Inflammatory macrophage (primary cell): ENCODE results near the gene CD38.
"Not testable (repeated sequence)": the region's sequence is repeated elsewhere in the genome, so short reads cannot be mapped to it uniquely, and the experiment has no call there.

ENCODE experiments used
- DNase-seq, 2 donors: peaks; one replicate each; pipeline ENCODE4 v3.0.0-alpha.2; 2020 to 2022

The CD38 gene

DNA sequence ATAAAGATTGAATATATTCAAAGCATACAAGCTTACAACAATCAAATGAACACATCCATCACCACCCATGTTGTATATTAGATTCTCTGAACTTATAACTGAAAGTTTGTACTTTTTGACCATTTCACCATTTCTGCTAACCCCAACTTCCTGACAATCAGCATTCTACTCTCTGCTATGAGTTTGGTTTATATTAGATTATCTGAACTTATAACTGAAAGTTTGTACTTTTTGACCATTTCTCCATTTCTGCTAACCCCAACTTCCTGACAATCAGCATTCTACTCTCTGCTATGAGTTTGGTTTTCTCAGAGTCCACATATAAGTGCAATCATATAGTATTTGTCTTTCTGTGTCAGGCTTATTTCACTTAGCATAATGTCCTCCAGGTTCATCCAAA, 15.7 kb upstream of the CD38 start:
- DNase-seq: not testable (repeated sequence)

DNA sequence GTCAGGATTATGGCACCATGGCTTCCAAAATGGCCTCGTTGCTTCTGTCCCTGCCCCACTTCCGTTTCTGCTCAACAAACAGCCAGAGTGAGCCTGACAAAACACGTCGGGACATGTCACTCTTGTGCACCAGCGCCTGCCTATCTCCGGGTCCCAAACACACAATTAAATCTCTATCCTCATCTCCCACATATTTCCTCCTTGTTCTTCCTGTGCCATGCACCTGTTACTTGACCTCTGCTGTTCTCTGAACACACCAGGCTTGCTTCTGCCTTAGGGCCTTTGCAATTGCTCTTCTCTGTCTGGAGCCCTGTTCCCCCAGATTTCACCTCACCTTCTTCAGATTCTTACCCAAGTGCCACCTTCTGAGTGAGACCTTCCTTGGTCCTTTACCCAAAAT, 12.7 kb upstream of the CD38 start:
- no peak for DNase-seq

DNA sequence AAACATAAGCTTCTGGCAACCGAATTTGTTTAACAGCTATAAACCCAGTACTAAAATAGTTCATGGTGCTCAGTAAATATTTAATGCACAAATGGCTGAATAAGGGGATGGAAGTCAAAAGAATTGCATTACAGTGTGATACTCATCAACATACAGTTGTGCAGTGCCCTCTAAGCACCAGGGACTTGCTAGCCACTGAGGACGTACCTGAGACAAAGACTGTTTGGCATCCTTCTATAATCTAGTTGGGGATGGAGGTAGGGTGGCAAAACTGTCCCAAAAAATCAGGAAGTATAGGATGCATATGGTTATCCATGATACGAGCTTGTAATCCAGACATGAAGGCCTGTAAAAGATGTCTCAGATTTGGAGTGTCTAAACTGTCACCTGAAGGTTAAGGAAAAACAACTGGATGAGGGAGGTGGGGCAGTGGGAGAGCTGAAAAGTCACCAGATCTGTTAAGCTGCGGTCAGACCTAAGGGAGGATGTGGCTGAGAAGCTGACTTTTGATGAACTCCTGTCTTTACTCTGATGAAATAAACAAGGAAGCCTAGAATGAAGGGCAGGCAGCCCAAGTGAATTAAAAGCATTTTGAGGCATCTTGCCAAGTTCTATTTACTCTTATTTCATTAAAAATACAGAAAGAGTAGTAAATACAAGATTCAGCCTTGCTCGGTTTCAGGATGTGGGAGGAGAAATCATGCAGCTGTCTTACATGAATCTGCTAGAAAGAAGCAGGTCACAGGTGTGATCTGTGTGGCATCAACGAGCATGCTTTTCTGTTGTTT, 12.0 kb upstream of the CD38 start:
- DNase-seq: no peak

DNA sequence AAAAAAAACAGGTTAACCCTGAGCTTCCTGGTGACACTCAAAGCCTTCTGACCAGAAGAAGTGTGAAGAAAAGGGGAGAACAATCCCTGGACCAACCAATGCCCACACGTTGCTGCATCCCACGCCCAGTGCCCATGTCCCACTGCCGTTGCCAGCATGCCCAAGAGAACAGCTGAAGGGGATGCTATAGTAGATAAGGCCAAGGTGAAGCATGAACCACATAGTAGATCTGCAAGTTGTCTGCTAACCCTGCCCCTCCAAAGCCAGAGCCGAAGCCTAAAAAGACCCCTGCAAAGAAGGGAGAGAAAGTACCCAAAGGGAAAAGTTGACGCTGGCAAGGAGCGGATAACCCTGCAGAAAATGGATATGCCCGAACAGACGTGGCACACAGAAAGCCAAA, 11.3 kb upstream of the CD38 start:
- no peak for DNase-seq

DNA sequence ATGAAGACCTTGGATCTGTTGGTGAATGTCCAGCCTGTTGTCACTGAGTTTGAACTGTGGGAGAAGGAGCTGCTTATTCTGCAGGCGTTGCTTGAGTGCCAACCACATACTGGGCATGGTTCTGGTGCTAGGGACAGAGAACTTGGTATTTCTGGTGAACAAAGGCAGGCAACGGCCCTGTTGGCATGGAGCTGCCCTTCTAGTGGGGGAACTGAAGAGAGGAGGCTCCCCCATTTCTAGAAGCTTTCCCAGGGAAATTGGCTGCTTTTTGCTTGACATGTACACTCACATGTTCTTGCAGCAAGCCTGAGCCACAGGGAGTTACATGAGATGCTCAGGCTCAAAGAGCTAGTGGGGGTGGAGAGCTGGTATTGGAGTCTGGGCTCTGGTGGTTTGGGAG, 8.9 kb upstream of the CD38 start:
- DNase-seq: no peak

DNA sequence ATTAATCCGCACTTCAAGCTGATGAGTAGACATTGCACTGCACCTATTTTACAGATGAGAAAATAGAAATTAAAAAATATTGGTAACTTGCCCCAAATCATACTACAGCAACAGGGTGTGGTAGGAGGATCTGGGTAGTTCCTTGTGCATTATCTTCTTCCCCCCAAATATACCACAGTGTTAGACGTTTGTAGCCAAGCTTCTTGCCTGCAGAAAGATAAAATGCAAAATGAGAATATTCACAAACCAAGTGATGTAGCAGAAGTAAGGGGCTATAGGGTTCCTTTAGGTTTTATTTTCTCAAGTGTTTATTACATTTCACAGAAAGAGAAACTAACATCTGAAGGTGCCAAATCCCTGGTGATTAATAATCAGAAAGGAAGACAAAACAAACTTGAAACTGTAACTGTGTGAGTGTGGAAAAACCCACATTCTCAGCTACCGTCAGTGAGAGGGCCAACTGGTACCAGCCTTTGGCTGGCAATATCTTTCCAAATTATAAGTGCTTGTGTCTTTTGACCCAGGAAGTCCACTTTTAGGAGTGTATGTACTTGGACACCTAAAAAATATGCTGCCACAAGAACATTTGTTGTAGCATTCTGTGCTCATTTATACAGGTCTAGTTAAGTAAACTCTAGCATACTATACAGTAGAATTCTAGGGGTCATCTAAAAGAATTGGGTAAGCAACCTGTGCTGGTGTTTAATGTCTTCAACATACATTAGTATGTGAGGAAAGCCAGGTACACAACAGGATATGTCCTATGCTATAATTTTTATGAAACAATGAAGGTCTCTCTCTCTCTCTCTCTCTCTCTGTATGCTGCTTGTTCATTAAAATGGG, 6.7 kb upstream of the CD38 start:
- DNase-seq: no peak

DNA sequence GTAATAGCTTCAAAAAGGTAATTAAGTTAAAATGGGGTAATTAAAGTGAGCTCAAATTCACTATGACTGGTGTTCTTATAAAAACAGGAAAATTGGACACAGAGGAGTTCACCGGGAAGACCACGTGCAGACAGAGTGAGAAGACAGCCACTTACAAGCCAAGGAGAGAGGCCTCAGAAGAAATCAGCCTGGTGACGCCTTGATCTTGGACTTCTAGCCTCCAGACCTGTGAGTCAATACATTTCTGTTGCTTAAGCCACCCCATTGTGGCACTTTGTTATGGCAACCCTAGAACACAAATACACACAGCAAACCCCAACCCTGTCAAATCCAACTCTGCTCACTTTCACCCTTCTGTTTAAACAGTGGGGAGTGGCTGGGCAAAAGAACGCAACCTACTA, 4.1 kb upstream of the CD38 start:
- peak; percentile 28 for DNase-seq

DNA sequence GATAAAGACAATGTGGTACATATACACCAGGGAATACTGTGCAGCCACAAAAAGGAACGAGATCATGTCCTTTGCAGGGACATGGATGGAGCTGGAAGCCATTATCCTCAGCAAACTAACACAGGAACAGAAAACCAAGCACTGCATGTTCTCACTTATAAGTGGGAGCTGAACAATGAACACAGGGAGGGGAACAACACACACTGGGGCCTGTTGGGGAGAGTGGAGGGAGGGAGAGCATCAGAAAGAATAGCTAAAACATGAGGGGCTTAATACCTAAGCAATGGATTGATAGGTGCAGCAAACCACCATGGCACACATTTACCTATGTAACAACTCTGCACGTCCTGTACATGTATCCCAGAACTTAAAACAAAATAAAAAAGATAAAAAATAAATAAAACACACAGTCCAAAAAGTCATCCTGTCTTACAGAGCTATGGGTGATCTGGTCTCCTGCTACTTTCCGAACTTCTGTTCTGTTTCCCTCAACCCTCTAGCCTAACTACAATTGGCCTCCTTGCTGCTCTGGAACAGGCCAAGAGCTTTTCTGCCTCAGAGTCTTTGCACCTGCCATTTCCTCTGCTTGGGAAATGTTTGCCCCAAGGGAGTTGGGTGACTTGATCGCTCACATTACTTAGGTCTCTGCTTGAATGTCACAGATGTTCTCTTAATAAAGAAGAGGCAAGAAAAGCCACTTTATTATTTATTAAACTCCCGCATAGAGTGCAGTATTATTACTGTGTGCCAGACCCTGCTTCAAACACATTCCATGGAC, 1.1 kb upstream of the CD38 start:
- no peak for DNase-seq

DNA sequence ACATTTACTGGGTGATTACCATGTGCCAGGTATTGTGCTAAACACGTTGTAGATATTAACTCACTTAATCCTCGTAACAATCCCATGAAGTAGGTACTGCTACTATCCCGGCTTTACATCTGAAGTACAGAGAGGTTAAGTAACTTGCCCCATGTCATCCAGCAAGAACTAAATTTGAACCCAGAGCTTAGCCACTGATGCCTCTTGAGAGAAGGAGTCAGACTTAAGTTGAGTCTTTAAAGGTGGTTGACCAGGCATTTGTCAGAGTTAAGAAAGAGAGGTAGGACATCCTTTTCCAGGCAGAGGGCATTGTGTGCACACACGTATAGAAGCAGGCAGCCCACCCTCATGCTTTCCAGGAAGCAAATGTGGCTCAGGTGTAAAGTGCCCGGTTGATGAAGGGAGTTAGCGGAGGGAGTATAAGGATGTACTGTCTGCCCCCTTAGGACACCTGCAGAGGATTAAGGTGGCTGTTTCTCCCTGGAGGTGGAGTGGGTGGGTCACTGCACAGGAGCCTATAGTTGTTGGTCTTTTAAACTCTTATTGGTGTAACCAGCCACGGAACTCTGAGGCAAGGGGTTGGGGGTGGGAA, 335 bp upstream of the CD38 start:
- no peak for DNase-seq

DNA sequence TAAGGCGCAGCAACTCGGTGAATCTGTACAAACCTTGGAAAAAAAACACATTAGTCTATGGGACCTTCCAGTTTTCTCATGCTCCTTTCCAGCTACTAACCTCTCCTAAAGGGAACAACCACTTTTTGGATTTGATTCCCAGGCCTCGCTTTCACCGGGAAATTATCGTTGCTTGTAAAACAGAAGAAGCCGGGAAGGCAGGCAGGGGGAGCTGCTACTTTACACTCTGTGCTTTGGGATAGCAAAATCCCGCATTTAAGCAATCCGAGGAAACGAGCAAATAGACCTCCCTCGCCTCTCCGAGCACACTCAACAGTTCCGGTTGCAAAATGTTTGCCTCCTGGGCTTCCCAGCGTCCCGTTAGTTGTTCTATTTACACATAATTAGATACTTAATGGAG, 1.2 kb downstream of the CD38 start:
- DNase-seq: peak; percentile 28 to 39

DNA sequence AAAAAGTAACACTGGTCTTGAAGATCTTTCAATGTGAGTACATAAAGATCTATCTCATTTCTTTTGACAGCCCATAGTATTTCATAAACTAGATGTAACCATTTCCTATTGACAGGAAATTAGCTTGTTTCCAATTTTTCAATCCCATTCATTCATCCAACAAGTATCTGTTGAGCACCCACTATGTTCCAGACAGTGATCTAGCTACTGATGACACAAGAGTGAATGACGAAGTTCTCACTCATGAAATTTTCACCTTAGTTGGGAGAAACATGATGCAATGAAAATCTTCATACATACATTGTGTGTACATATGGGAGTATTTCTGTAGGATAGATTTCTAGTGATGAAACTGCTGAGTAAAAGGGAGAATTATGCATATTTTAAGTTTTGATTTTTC, 1.7 kb downstream of the CD38 start:
- DNase-seq: no peak

DNA sequence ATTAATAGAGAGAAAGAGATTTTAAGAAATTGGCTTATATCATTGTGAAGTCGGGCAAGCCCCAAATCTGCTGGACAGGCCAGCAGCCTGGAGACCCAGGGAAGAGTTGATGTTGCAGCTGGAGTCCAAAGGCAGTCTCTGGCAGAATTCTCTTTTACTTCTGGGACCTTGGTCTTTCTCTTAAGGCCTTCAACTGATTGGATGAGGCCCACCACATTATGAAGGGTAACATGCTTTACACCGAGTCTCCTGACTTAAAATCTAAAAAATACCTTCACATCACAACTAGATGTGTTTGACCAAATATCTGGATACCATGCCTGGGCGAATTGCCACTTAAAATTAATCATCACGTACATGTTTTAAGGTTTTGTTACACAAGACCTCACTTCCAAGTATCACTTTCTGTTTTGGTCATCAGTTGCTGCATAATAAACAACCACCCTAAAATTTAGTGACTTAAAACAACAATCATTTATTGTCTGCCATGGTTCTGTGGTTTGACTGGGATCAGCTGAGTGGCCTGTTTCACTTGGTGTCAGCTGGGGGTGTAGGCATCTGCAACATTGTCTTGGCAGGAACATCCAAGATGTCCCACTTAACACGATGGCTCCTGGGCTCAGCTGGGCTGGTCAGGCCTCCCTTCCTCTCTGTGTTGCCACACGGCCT, 3.4 kb downstream of the CD38 start:
- DNase-seq: peak; percentile 20 to 52

DNA sequence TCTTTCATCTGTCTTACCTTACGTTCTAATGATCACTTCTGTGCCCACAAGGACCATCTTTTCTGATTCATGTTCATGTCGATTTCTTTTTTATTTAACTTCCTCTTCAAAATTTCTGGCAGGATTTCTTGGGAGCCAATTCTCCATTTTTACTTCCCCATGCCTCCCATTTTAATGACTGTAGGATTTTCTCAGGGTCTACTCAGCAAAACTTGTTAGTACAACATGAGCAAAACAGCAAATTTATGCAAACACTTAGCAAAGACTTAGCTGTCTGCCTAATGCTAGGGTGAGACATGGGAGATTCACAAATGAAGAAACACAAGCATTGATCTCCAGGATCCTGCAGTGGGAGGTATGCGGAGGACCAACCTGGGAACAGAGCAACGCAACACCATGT, 5.5 kb downstream of the CD38 start:
- DNase-seq: peak; percentile 32 to 61

DNA sequence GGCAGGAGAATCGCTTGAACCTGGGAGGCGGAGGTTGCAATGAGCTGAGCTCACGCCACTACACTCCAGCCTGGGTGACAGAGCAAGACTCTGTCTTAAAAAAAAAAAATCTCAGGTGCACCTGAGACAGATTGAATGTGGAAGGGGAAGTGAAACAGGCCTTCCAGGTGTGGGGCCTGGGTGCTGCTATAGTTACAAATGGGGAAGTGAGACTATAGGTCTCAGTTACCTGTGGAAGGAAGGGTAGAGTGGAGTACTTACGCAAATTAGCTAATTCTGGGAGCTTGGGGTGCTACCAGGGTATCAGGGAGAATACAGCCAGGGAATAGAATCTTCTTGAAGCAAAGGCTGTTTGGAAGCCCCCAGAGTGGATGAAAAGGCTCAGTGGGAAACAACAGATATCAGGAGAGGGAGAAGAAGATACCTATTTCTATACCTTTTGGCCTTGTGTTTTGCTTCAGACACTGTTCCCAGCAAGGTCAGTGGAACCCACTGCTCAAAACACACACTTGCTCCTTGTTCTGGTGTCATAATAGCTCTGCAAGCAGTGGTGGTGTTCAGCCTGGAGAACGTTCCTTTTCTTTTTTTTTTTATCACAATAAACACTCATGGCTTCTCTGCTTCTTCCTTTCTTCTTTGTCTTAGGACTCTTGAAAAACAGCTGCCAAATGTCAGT, 7.0 kb downstream of the CD38 start:
- DNase-seq: no peak

DNA sequence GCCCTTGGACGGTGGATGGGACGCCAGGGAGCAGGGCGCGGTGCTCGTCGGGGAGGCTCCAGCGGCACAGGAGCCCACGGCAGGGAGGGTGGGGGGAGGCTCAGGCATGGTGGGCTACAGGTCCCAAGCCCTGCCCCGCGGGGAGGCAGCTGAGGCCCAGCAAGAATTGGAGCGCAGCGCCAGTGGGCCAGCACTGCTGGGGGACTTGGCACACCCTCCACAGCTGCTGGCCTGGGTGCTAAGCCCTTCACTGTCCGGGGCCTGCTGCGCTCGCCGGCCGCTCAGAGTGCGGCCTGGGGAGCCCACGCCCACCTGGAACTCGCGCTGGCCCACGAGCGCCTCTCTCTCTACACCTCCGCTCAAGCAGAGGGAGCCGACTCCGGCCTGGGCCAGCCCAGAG, 8.6 kb downstream of the CD38 start:
- no peak for DNase-seq

DNA sequence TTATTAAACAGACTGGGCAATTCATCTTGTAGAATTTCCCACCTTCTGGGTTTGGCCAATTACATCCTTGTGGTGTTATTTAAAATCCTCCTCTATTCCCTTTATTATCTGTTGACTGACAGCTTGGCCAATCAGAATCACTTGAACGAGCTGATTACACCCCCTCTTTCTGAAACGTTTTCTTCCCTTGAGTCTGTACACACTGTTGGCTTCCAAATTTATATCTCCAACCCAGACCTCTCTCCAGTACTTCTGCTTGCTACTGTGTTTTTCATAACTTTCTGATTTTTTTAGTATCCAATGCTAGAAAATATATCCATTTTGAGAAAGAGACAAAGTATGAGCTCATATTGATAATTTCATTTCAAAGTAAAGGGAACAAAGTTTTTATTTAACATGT, 14.8 kb downstream of the CD38 start:
- DNase-seq: no peak

DNA sequence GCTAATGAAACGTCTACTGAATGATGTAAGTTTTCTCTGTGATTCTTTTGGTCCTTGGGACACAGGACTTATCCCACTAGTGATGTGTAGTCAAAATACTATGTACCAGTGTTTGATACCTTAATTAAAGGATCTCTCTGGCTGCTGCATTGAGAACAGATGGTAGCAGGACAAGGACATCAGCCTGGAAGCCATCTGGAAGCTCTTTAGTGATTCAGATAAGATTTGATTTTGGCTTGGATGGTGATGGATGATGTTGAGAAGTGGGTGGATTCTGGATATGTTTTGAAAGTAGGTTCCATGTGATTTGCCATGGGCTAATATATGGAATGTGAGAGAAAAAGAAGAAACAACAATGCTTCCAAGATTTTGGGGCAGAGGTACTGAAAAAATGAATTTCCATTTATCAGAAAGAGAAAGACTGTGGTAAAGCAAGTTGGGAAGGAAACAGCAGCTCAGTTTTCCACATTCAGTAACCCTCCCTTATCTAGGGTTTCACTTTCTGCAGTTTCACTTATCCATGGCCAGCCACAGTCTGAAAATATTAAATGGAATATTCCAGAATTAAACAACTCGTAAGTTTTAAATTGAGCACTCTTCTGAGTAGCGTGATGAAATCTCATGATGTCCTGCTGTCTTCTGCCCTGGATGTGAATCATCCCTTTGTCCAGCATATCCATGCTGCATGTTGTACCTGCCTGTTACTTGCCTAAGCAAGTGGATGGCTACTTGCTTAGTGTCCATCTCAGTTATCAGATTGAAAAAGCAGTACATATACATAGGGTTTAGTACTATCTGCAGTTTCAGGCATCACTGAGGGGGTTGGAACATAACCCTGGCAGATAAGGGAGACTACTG, 15.6 kb downstream of the CD38 start:
- DNase-seq: no peak

DNA sequence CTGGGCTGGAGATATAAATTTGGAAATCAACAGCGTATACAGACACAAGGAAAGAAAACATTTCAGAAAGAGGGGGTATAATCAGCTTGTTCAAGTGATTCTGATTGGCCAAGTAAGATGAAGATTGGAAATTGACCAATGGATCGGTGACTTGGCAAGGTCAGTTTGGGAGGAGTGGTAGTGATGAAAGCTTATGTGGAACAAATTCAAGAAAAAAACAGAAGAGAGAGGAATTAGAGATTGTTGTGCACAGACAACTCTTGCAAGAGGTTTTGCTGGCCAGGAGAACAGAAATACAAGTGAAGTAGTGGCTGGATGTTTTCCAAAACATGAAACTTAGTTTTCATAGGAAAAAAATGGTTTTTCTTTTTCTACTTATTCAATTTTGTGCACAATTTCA, 16.3 kb downstream of the CD38 start:
- no peak for DNase-seq

DNA sequence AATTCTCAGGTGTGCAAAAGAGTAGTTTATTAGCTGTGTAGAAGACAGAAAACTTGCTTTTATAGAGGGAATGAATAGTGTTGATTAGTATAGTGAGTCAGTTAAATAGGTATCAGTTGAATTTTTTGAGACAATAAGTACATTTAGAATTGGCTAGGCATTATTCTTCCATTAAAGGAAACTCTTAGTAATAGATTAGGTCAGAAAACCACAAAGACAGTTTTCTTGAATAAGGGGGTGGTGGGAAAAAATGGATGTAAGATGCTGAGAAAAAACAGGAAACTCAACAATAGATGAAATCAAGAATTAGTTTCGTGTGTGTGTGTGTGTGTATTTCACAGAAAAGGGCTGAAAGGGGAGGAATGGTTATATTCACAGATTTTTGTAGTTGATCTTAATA, 16.8 kb downstream of the CD38 start:
- DNase-seq: peak; percentile 29 to 42

DNA sequence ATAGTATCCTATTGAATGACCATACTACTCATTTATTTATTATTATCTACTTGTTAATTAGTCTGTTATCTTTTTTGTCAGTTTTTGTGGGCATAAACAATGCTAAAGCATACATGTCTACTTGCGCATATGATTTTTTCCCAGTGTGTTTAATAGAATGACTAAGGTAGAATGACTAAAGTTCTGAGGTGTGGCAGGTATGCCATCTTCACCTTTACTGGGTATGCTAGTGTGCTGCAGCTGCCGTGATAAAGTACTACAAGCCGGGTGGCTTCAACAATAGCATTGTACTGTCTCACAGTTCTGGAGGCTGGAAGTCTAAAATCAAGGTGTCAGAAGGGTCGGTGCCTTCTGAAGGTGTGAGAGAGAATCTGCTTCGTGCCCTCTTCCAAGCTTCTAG, 19.2 kb downstream of the CD38 start:
- no peak for DNase-seq

DNA sequence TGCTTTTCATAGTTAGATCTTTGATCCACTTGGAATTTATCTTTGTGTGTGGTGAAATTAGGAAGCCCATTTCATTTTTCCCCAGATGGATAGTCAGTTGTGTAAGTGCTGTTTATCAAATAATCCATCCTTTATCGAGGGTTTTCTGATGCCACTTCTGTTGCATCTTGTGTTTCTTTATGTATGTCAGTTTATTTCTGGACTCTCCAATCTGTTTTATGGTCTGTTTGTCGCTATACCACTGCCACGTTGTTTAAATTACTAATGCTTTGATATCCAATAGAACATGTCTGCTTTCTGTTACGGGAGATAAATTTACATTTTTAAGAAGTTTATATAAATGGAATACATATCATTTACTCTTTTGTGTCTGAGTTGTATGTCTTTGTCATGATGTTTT, 21.0 kb downstream of the CD38 start:
- no peak for DNase-seq
